GM23338 (cell line): Measurements from ENCODE around the gene SLC6A7.

Source experiments
- EZH2 ChIP-seq: fragments of 200-600 bp; sonication (generic); IDR thresholded peaks from one replicate; pipeline ENCODE4 v1.8.0; 2017; ENCODE audit warnings: antibody characterized with exemption, mild to moderate bottlenecking, low read depth; ENCODE audit not compliant: unreplicated experiment
- POLR2AphosphoS5 ChIP-seq: IDR thresholded peaks from 2 replicates; pipeline ENCODE4 v1.6.1; 2016; ENCODE audit warnings: antibody characterized with exemption, low read depth
- REST ChIP-seq: IDR thresholded peaks from one replicate; pipeline ENCODE4 v1.6.1; 2018; ENCODE audit warnings: antibody characterized with exemption; ENCODE audit not compliant: unreplicated experiment

GRCh38 chr5:150238646-150239045 lies 48.8 kb downstream of the SLC6A7 start:
- TF ChIP-seq POLR2AphosphoS5 (no peak), EZH2 (no peak), REST (no peak)
